Activated CD8-positive, alpha-beta T cell treated with anti-CD3 and anti-CD28 coated beads, Interleukin-2, amount 10 ng/mL, durations not matched to agents 7 days and 5 days (primary cell): Measurements from ENCODE around the gene CCDC39. TPM values are rescaled to one million over a fixed set of nuclear protein-coding genes. Genes with fewer than 3 reads are reported as not detected.

Experiments used
- ATAC-seq: fragments of 150-1000 bp; cut with Tn5 transposase; one replicate; pipeline ENCODE4 v1.10.0; 2021; ENCODE audit warnings: moderate library complexity
- CTCF ChIA-PET: fragments of 350-600 bp; sonication (Branson Sonifier 250); formaldehyde crosslinking; loops from one replicate; lab custom pipeline; 2021; ENCODE audit warnings: antibody characterized with exemption; lab: Charles Lee
- POLR2A ChIA-PET: fragments of 350-600 bp; sonication (Branson Sonifier 250); formaldehyde crosslinking; loops from one replicate; lab custom pipeline; 2021; ENCODE audit warnings: antibody characterized with exemption; lab: Charles Lee
- DNase-seq: peaks from one replicate; pipeline ENCODE4 v3.0.0-alpha.2; 2020
- H3K27ac Mint-ChIP-seq: one replicate; pipeline ENCODE4 v1.8.0; 2021; ENCODE audit warnings: mild to moderate bottlenecking, mixed read lengths
- H3K27me3 Mint-ChIP-seq: one replicate; pipeline ENCODE4 v1.8.0; 2021; ENCODE audit warnings: low read depth, mixed read lengths
- H3K36me3 Mint-ChIP-seq: one replicate; pipeline ENCODE4 v1.8.0; 2021; ENCODE audit warnings: low read depth, mixed read lengths
- H3K4me1 Mint-ChIP-seq: one replicate; pipeline ENCODE4 v1.8.0; 2021; ENCODE audit warnings: low read depth, mixed read lengths
- H3K4me3 Mint-ChIP-seq: one replicate; pipeline ENCODE4 v1.8.0; 2021; ENCODE audit warnings: mild to moderate bottlenecking, mixed read lengths
- H3K9me3 Mint-ChIP-seq: one replicate; pipeline ENCODE4 v1.8.0; 2022; ENCODE audit warnings: mixed read lengths; ENCODE audit not compliant: insufficient read depth
- total RNA-seq, 2 experiments: library from RNA; stranded (reverse); gene quantifications; one replicate each; pipeline ENCODE4 v1.2.3, GENCODE V29; 2021

Gene CCDC39
- total RNA-seq, 2 experiments from 2014 or later: not detected

DNA sequence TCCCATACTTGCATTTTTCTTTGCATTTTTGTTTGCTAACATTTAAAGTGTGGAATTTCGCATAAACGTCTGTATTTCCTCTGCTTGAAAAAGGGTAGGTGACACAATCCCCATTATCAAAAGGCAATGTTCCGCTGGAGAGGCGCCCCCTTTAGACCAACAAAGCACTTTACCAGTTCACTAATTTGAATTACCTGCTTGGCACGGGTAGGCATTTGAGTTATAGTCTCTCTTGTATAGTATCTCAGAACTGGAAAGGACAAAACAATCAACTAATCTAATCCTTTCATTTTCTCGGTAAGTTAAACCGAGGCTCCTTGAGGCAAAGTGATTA, 775 bp upstream of the CCDC39 start:
- ChIA-PET CTCF (interaction anchor here (1.0 kb wide), 1 partner anchor 78 kb away, joined by 4 read pairs; the partner anchor contains the start of gene TTC14), POLR2A (no interaction called here)
- Mint-ChIP-seq H3K9me3 (no peaks in the 10 kb centered on the region), H3K4me1 (peaks cover 18% of the 10 kb centered on the region), H3K36me3 (no peaks in the 10 kb centered on the region), H3K27me3 (peaks cover 44% of the 10 kb centered on the region), H3K27ac (no peak overlapping the region), H3K4me3 (peak overlapping the region; percentile 79)
- DNase-seq (peak; percentile 37), ATAC-seq (peak; percentile 43)

DNA sequence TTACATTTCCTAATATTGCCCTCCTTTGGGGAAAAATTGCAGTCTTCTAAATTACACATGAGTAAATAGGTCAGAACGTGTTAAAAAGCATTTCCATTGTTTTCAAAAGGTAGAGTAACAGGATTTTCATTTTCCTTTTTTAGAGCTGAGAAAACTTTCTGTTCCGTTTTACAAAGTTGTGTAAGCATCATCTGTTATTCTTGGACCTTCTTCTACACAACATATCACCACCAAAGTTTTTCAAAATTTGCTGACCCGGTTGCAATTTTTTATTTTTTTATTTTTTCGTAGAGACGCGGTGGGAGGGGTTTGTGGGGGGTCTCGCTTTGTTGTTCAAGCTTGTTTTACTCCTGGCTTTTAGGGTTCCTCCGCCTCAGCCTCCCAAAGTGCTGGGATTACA, 1.1 kb downstream of the CCDC39 start:
- H3K27me3 Mint-ChIP-seq: peaks cover 37% of the 10 kb centered on the region
- H3K4me3 Mint-ChIP-seq: no peak overlapping the region
- H3K4me1 Mint-ChIP-seq: peaks cover 18% of the 10 kb centered on the region
- no peaks in the 10 kb centered on the region for H3K9me3 Mint-ChIP-seq
- ATAC-seq (no peak), DNase-seq (no peak)
- ChIA-PET CTCF (interaction anchor here (0.6 to 1.3 kb wide), 2 partner anchors 9 to 18 kb away, joined by 3 read pairs; no protein-coding TSS in a partner anchor), POLR2A (interaction anchor here (1.4 kb wide), 1 partner anchor 76 kb away, joined by 5 read pairs; the partner anchor contains the start of gene TTC14)
- no peak overlapping the region for H3K27ac Mint-ChIP-seq
- H3K36me3 Mint-ChIP-seq: no peaks in the 10 kb centered on the region

DNA sequence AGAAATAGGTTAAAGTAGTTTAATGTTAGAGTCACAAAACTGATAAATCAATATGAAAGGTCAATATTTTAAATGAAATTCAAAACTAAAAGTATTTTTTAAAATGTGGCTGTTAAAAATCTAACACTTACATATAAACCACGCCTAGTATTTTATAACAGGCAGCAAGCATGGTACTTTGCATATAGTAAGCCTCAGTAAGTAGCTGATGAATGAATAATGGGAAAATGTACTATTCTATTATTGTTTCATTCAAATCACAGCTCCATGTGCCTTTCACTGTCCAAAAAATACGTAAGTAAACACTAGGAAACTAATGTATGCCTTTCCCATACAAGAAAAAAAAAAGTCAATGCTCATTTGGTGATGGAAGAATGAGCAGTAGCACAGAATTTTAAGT, 17.8 kb downstream of the CCDC39 start:
- POLR2A ChIA-PET: no interaction called here
- Mint-ChIP-seq H3K4me3 (no peak overlapping the region), H3K9me3 (no peaks in the 10 kb centered on the region)

DNA sequence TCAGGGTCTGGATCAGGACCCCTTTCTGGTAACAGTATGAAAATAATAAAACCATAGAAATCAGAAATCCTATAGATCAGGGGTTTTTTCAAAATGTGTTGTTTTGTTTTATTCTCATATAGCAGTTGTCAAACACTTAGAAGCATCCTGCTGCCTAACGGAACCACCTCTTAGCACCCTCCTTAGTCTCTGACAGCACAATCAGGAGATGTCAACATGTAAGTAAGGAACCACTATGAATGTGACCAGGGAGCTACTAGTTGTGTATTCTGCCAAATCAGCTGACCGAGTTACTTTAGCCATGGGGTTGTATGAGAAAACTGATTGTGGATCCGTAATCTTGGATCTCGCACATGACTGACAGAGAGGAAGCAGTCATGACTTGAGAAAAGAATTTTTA, 22.2 kb downstream of the CCDC39 start:
- Mint-ChIP-seq H3K27ac (no peak overlapping the region), H3K4me1 (no peaks in the 10 kb centered on the region), H3K27me3 (peaks cover 3% of the 10 kb centered on the region), H3K9me3 (no peaks in the 10 kb centered on the region), H3K4me3 (no peak overlapping the region), H3K36me3 (no peaks in the 10 kb centered on the region)
- ChIA-PET POLR2A (no interaction called here), CTCF (interaction anchor here (0.6 kb wide), 1 partner anchor 25 kb away, joined by 3 read pairs; no protein-coding TSS in a partner anchor)
- DNase-seq (no peak), ATAC-seq (no peak)

More for the DNA sequence above, 17.8 kb downstream of the CCDC39 start:
- ATAC-seq: no peak
- CTCF ChIA-PET: no interaction called here
- H3K36me3 Mint-ChIP-seq: no peaks in the 10 kb centered on the region
- no peaks in the 10 kb centered on the region for H3K4me1 Mint-ChIP-seq
- no peak for DNase-seq
- no peak overlapping the region for H3K27ac Mint-ChIP-seq
- H3K27me3 Mint-ChIP-seq: no peaks in the 10 kb centered on the region

DNA sequence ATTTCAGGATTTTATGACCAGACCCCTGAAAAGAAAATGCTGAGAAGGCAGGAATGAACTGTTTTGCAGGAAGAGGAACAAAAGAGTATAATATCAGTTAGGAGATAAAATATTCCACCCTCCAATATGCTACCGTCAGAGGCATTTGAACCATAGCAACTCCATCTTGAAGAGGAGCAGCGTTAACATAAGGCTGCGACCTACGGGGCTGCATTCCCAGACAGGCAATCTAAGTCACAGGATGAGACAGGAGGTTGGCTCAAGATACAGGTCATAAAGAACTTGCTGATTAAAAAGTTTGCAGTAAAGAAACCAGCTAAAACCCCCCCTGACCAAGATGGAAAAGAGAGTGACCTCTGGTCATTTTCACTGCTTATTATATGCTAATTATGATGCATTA, 22.9 kb downstream of the CCDC39 start:
- H3K4me3 Mint-ChIP-seq: no peak overlapping the region
- H3K9me3 Mint-ChIP-seq: no peaks in the 10 kb centered on the region
- DNase-seq (no peak), ATAC-seq (no peak)
- POLR2A ChIA-PET: no interaction called here
- H3K27me3 Mint-ChIP-seq: peaks cover 3% of the 10 kb centered on the region
- no peaks in the 10 kb centered on the region for H3K4me1 Mint-ChIP-seq
- H3K36me3 Mint-ChIP-seq: no peaks in the 10 kb centered on the region
- no peak overlapping the region for H3K27ac Mint-ChIP-seq
- CTCF ChIA-PET: no interaction called here

DNA sequence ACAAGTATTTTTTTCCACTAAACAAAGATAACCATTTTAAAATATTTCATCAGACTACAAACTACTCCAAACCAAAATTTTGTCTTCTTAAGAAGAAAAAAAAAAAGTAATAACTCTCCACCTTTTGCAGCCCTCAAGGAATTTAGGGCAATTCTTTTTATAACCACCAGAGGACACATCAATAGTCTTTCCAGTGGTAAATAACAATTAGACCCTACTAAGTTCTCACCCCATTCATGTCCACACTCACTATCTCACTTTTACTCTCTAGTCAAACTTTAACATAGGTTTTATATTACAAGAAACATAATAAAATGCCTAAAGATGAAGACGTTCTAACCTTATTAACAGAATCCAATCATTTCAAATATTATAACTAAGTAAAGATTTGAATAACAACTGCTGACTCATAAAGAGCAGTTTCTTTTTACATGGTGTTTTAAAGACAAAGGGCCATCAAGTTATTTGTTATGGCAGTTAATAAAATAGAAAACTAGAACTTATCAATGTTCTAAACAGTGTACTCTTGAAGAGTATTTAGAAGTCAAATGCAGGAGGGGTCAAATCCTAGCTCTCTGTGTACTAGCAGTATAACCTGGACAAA, 33.0 kb downstream of the CCDC39 start:
- H3K9me3 Mint-ChIP-seq: no peaks in the 10 kb centered on the region
- H3K27me3 Mint-ChIP-seq: peaks cover 8% of the 10 kb centered on the region
- ChIA-PET CTCF (no interaction called here), POLR2A (no interaction called here)
- no peak overlapping the region for H3K27ac Mint-ChIP-seq
- no peaks in the 10 kb centered on the region for H3K36me3 Mint-ChIP-seq
- H3K4me3 Mint-ChIP-seq: no peak overlapping the region
- ATAC-seq (no peak), DNase-seq (no peak)
- no peaks in the 10 kb centered on the region for H3K4me1 Mint-ChIP-seq

DNA sequence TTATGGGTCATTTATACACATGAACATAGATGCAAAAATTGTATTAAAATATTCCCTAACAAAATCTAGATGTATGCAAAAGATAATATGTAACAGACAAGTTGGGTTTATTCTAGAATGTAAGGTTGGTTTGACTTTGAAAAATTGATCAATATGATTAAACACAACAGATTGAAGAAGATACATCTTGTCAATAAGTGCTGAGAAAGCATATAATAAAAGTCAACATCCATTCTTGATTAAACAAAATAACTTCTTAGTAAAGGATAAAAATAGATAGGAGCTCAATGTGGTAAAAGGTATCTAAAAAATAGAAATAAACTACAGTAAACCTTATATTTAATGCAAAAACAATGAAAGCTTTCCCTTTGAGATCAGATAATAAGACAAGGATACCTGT, 38.3 kb downstream of the CCDC39 start:
- Mint-ChIP-seq H3K4me3 (no peak overlapping the region), H3K9me3 (no peaks in the 10 kb centered on the region), H3K27me3 (peaks cover 25% of the 10 kb centered on the region), H3K27ac (no peak overlapping the region), H3K36me3 (no peaks in the 10 kb centered on the region), H3K4me1 (no peaks in the 10 kb centered on the region)
- ChIA-PET CTCF (no interaction called here), POLR2A (no interaction called here)
- DNase-seq (no peak), ATAC-seq (no peak)

DNA sequence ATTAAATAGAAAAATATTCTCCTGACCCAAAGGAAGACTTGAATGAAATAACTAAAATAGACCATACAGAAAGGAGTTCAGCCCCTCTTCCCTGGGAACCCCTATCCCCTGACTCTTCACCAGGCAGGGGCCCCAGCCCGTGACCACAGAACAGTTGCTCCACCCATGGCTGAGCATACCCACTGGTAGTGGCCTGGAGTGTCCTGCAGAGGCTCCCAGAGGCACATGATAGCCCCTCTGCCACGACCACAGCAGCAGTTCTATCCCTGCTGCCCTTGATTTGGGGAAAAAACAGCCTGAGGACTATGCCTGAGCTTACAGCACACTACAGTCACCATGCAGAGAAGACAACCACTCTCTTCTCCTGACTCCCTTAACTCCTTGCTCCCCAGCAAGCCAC, 45.6 kb downstream of the CCDC39 start:
- ChIA-PET POLR2A (no interaction called here), CTCF (interaction anchor here (0.6 kb wide), 1 partner anchor 640 kb away, joined by 3 read pairs; no protein-coding TSS in a partner anchor)
- no peak overlapping the region for H3K4me3 Mint-ChIP-seq
- peaks cover 16% of the 10 kb centered on the region for H3K27me3 Mint-ChIP-seq
- DNase-seq (no peak), ATAC-seq (no peak)
- H3K9me3 Mint-ChIP-seq: no peaks in the 10 kb centered on the region
- no peaks in the 10 kb centered on the region for H3K4me1 Mint-ChIP-seq
- H3K36me3 Mint-ChIP-seq: no peaks in the 10 kb centered on the region
- H3K27ac Mint-ChIP-seq: no peak overlapping the region

DNA sequence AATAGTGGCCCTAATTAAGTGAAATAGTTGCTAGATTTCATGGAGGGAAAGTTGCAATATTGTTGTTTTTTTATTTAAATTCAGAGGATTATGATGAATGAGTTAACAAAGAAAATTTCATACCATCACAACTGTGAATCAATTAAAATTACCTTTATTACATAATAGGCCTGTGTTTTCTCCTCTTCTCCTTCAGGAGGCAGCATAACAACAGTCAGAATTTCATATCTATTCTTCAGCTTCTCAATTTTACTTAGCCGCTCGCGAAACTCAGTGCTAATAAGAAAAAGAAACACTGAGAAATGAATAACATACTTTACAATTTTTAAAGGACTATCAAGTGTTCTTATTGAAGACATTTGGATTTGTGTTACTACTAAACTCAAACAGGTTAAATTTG, 48.0 kb downstream of the CCDC39 start:
- POLR2A ChIA-PET: no interaction called here

DNA sequence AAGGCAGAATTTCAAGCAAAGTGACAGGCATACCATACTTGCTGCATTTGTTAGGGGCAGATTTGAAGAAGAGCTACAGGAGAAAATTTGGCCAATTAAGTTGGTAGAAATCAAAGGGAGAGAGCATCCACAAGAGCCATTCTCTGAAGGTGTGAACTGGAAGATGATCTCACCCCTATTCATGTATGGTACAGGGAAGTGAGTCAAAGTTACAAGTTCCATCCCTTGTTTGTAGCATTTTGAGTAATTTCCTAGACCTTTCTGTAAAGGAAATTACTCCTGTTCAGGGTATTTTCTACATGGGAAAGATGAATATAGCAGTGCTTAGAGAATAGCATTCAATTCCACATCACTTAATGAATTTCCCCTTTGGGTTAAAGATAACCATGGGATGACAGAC, 48.9 kb downstream of the CCDC39 start:
- ATAC-seq: no peak
- Mint-ChIP-seq H3K4me1 (peaks cover 3% of the 10 kb centered on the region), H3K4me3 (no peak overlapping the region), H3K27me3 (peaks cover 5% of the 10 kb centered on the region), H3K9me3 (no peaks in the 10 kb centered on the region), H3K36me3 (peaks cover 16% of the 10 kb centered on the region), H3K27ac (no peak overlapping the region)
- CTCF ChIA-PET: no interaction called here
- no peak for DNase-seq
- POLR2A ChIA-PET: no interaction called here

More for the DNA sequence above, 48.0 kb downstream of the CCDC39 start:
- H3K36me3 Mint-ChIP-seq: peaks cover 6% of the 10 kb centered on the region
- CTCF ChIA-PET: interaction anchor here (1.1 kb wide), 1 partner anchor 26 kb away, joined by 3 read pairs; no protein-coding TSS in a partner anchor
- no peaks in the 10 kb centered on the region for H3K9me3 Mint-ChIP-seq
- peaks cover 10% of the 10 kb centered on the region for H3K27me3 Mint-ChIP-seq
- no peaks in the 10 kb centered on the region for H3K4me1 Mint-ChIP-seq
- no peak overlapping the region for H3K4me3 Mint-ChIP-seq
- ATAC-seq: no peak
- no peak overlapping the region for H3K27ac Mint-ChIP-seq
- DNase-seq: no peak

DNA sequence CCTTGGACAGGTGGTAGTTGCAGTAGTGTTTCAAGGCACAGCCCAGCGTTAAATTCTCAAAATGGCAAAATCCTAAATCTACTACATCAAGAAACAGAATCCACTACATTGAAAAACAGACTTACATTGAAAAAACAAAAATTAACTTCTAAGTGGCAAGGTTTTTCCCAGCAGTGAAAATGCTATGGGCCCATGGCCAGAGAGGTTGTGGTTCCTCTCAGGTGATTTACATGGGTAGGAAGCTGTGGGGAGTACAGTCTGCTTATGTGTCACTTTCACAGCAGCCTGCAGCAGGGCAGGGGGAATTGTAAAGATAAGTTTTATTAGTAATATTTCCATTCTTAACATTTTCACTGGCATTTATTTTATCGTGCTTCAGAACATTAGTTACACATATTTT, 52.4 kb downstream of the CCDC39 start:
- Mint-ChIP-seq H3K36me3 (peaks cover 48% of the 10 kb centered on the region), H3K4me1 (peaks cover 13% of the 10 kb centered on the region), H3K4me3 (no peak overlapping the region), H3K27me3 (no peaks in the 10 kb centered on the region), H3K27ac (no peak overlapping the region), H3K9me3 (peaks cover 7% of the 10 kb centered on the region)
- POLR2A ChIA-PET: no interaction called here
- no peak for DNase-seq
- ATAC-seq: no peak
- CTCF ChIA-PET: interaction anchor here (1.3 kb wide), 1 partner anchor 25 kb away, joined by 3 read pairs; the partner anchor contains the start of gene TTC14

DNA sequence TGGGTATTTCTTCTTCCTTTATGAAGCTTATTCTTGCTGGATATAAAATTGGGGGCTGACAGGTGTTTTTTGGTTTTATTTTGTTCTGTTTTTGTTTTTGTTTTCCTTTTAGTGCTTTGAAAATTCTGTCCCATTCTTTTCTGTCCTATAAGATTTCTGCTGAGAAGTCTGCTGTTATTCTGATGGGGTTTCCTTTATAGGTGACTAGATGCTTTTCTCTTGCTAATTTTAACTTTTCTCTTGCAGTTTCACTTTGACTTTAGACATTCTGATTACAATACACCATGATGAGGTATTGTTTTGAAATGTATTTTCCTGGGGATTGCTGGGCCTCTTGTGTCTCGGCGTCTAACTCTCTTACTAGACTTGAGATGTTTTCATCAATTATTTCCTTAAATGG, 54.6 kb downstream of the CCDC39 start:
- H3K4me3 Mint-ChIP-seq: no peak overlapping the region
- no peak overlapping the region for H3K27ac Mint-ChIP-seq
- CTCF ChIA-PET: no interaction called here
- DNase-seq: no peak
- POLR2A ChIA-PET: no interaction called here
- H3K9me3 Mint-ChIP-seq: peaks cover 7% of the 10 kb centered on the region
- no peak for ATAC-seq
- no peaks in the 10 kb centered on the region for H3K27me3 Mint-ChIP-seq
- H3K36me3 Mint-ChIP-seq: peaks cover 60% of the 10 kb centered on the region
- peaks cover 13% of the 10 kb centered on the region for H3K4me1 Mint-ChIP-seq
